ENCODE measurements around the gene CA11.
"Not testable (repeated sequence)": the region's sequence is repeated elsewhere in the genome, so short reads cannot be mapped to it uniquely, and the experiment has no call there.

Gene CA11

GRCh38 chr19:48659768-48660167, 13.8 kb upstream of the CA11 start:
- TF ChIP-seq, protein P1, sequence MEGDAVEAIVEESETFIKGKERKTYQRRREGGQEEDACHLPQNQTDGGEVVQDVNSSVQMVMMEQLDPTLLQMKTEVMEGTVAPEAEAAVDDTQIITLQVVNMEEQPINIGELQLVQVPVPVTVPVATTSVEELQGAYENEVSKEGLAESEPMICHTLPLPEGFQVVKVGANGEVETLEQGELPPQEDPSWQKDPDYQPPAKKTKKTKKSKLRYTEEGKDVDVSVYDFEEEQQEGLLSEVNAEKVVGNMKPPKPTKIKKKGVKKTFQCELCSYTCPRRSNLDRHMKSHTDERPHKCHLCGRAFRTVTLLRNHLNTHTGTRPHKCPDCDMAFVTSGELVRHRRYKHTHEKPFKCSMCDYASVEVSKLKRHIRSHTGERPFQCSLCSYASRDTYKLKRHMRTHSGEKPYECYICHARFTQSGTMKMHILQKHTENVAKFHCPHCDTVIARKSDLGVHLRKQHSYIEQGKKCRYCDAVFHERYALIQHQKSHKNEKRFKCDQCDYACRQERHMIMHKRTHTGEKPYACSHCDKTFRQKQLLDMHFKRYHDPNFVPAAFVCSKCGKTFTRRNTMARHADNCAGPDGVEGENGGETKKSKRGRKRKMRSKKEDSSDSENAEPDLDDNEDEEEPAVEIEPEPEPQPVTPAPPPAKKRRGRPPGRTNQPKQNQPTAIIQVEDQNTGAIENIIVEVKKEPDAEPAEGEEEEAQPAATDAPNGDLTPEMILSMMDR (IDR thresholded peaks at IDR 0.05; ENCODE audit: low read depth, low read length, poor library complexity, severe bottlenecking) = no peak
- TF ChIP-seq EZH2phosphoT487 (IDR thresholded peaks at IDR 0.05; ENCODE audit: borderline replicate concordance, low read length) = no peak
- no peaks in the 10 kb centered on the region for H3K79me2 ChIP-seq (ENCODE audit: control insufficient read depth, low read length)
- no peaks in the 10 kb centered on the region for H3K27me3 ChIP-seq (ENCODE audit: control insufficient read depth, low read length)
- peaks cover 15% of the 10 kb centered on the region for H3K4me1 ChIP-seq (ENCODE audit: control insufficient read depth, low read length)
- H3K4me3 ChIP-seq (ENCODE audit: low read length) = no peak overlapping the region
- no peak overlapping the region for H3K27ac ChIP-seq (ENCODE audit: low read depth, low read length)
- no peak overlapping the region for H3K4me2 ChIP-seq (ENCODE audit: low read length)
- H3K36me3 ChIP-seq (ENCODE audit: control insufficient read depth, low read length) = no peaks in the 10 kb centered on the region
- no peaks in the 10 kb centered on the region for H3K9me3 ChIP-seq (ENCODE audit: control insufficient read depth, insufficient read depth, low read length)
- 0 out of 2 replicates have a peak, but pooled peaks cover 2% of the 10 kb centered on the region for H3F3A ChIP-seq (ENCODE audit: control insufficient read depth, insufficient read depth)
- no peaks in the 10 kb centered on the region for H4K20me1 ChIP-seq (ENCODE audit: control insufficient read depth, insufficient read depth, low read depth, low read length)
- no peaks in the 10 kb centered on the region for H3K9me2 ChIP-seq (replicated peaks; ENCODE audit: control insufficient read depth, low read length)

- TF ChIP-seq, protein P1 (IDR thresholded peaks at IDR 0.05; ENCODE audit: low read depth, low read length, poor library complexity, severe bottlenecking) = no peak
- TF ChIP-seq EZH2phosphoT487 (IDR thresholded peaks at IDR 0.05; ENCODE audit: borderline replicate concordance, low read length) = no peak
Measured at GRCh38 chr19:48658483-48658882, 12.5 kb upstream of the CA11 start.

GRCh38 chr19:48657828-48658227, 11.8 kb upstream of the CA11 start:
- H3K4me3 ChIP-seq (ENCODE audit: low read length); H3K36me3 ChIP-seq (ENCODE audit: control insufficient read depth, low read length); H3K9me2 ChIP-seq (replicated peaks; ENCODE audit: control insufficient read depth, low read length); H3F3A ChIP-seq (ENCODE audit: control insufficient read depth, insufficient read depth); H4K20me1 ChIP-seq (ENCODE audit: control insufficient read depth, insufficient read depth, low read depth, low read length); H3K4me2 ChIP-seq (ENCODE audit: low read length); H3K27me3 ChIP-seq (ENCODE audit: control insufficient read depth, low read length); H3K79me2 ChIP-seq (ENCODE audit: control insufficient read depth, low read length); H3K9me3 ChIP-seq (ENCODE audit: control insufficient read depth, insufficient read depth, low read length); H3K27ac ChIP-seq (ENCODE audit: low read depth, low read length): not testable (repeated sequence)
- H3K4me1 ChIP-seq (ENCODE audit: control insufficient read depth, low read length) = peaks cover 26% of the 10 kb centered on the region

More at GRCh38 chr19:48658483-48658882, 12.5 kb upstream of the CA11 start:
- H3K36me3 ChIP-seq (ENCODE audit: control insufficient read depth, low read length) = no peaks in the 10 kb centered on the region
- no peak overlapping the region for H3K4me3 ChIP-seq (ENCODE audit: low read length)
- 0 out of 2 replicates have a peak, but pooled peaks cover 2% of the 10 kb centered on the region for H3F3A ChIP-seq (ENCODE audit: control insufficient read depth, insufficient read depth)
- H3K4me1 ChIP-seq (ENCODE audit: control insufficient read depth, low read length) = peaks cover 23% of the 10 kb centered on the region
- H3K9me3 ChIP-seq (ENCODE audit: control insufficient read depth, insufficient read depth, low read length) = no peaks in the 10 kb centered on the region
- H3K4me2 ChIP-seq (ENCODE audit: low read length) = no peak overlapping the region
- no peaks in the 10 kb centered on the region for H4K20me1 ChIP-seq (ENCODE audit: control insufficient read depth, insufficient read depth, low read depth, low read length)
- no peaks in the 10 kb centered on the region for H3K27me3 ChIP-seq (ENCODE audit: control insufficient read depth, low read length)
- H3K27ac ChIP-seq (ENCODE audit: low read depth, low read length) = no peak overlapping the region
- H3K79me2 ChIP-seq (ENCODE audit: control insufficient read depth, low read length) = no peaks in the 10 kb centered on the region
- H3K9me2 ChIP-seq (replicated peaks; ENCODE audit: control insufficient read depth, low read length) = no peaks in the 10 kb centered on the region

DNA sequence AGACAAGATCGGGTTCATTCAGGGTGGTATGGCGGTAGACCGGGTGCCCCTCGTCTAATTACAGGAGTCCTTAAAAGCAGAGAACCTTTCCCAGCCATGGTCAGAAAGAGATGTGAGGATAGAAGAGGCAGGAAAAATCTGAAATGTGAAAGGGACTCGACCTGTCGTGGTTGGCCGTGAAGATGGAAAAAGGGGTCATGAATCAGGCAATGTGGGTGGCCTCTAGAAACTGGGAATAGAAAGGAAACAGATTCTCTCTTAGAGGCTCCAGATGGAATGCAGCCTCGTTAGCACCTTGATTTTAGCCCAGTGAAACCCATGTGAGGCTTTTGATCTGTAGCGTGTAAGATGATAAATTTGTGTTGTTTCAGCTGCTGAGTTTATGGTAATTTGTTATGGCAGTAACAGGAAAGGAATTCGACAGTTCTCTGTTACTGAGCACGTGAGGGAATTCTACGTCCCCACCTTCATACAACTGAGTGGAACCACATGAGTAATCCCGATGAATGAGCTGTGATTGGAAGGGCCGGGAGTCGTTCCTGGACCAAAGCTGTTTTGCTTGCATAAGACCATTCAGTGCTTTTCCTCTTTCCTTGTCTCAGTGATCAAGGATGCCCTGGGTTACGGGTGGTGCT, 11.0 kb upstream of the CA11 start:
- Histone ChIP-seq H3K27ac (ENCODE audit: low read depth, low read length) (no peak overlapping the region), H3K79me2 (ENCODE audit: control insufficient read depth, low read length) (no peaks in the 10 kb centered on the region), H3K9me3 (ENCODE audit: control insufficient read depth, insufficient read depth, low read length) (no peaks in the 10 kb centered on the region), H3K4me3 (ENCODE audit: low read length) (no peak overlapping the region), H3K4me2 (ENCODE audit: low read length) (no peak overlapping the region), H3F3A (ENCODE audit: control insufficient read depth, insufficient read depth) (0 out of 2 replicates have a peak, but pooled peaks cover 2% of the 10 kb centered on the region), H3K36me3 (ENCODE audit: control insufficient read depth, low read length) (no peaks in the 10 kb centered on the region), H3K9me2 (replicated peaks; ENCODE audit: control insufficient read depth, low read length) (no peaks in the 10 kb centered on the region), H3K27me3 (ENCODE audit: control insufficient read depth, low read length) (no peaks in the 10 kb centered on the region), H4K20me1 (ENCODE audit: control insufficient read depth, insufficient read depth, low read depth, low read length) (no peaks in the 10 kb centered on the region), H3K4me1 (ENCODE audit: control insufficient read depth, low read length) (peaks cover 33% of the 10 kb centered on the region)
- TF ChIP-seq, protein P1 (IDR thresholded peaks at IDR 0.05; ENCODE audit: low read depth, low read length, poor library complexity, severe bottlenecking) = no peak
- TF ChIP-seq EZH2phosphoT487 (IDR thresholded peaks at IDR 0.05; ENCODE audit: borderline replicate concordance, low read length) = no peak
